SK-N-SH treated with all-trans-retinoic acid at 6 μM for 48 hours (cell line): ENCODE data around the gene NUBPL.
A peak's percentile ranks its signal among the peaks of the same experiment; 100 is the strongest.

Experiments used
- ATAC-seq: fragments of 200-7000 bp; cut with Tn5 transposase; 3 replicates; pipeline ENCODE4 v1.9.1; 2020; ENCODE audit warnings: mild to moderate bottlenecking, moderate library complexity
- ARNTL ChIP-seq: fragments of 450-650 bp; formaldehyde crosslinking; IDR thresholded peaks from 2 replicates; pipeline ENCODE4 v1.5.0; 2020; ENCODE audit warnings: low read depth, mild to moderate bottlenecking, moderate library complexity, borderline replicate concordance
- BACH2 ChIP-seq: fragments of 250-450 bp; sonication (Bioruptor Pico); IDR thresholded peaks from 2 replicates; pipeline ENCODE4 v1.9.0; 2021; ENCODE audit warnings: mild to moderate bottlenecking, borderline replicate concordance
- CSDC2 ChIP-seq: fragments of 250-450 bp; sonication (Bioruptor Pico); IDR thresholded peaks from 2 replicates; pipeline ENCODE4 v1.5.0; 2020; ENCODE audit warnings: mild to moderate bottlenecking, moderate library complexity
- CSRNP3 ChIP-seq: fragments of 250-450 bp; sonication (Bioruptor Pico); IDR thresholded peaks from 2 replicates; pipeline ENCODE4 v1.5.1; 2021; ENCODE audit warnings: mild to moderate bottlenecking, moderate library complexity
- ESRRG ChIP-seq: fragments of 250-450 bp; sonication (Bioruptor Pico); IDR thresholded peaks from 2 replicates; pipeline ENCODE4 v1.6.1; 2021; ENCODE audit warnings: mild to moderate bottlenecking
- GLIS3 ChIP-seq: fragments of 250-450 bp; sonication (Bioruptor Pico); IDR thresholded peaks from 2 replicates; pipeline ENCODE4 v1.5.0; 2020; ENCODE audit warnings: mild to moderate bottlenecking, moderate library complexity
- ISL1 ChIP-seq: fragments of 250-450 bp; sonication (Bioruptor Pico); IDR thresholded peaks from 2 replicates; pipeline ENCODE4 v2.1.2; 2022; ENCODE audit warnings: mild to moderate bottlenecking, moderate library complexity
- OSR1 ChIP-seq: fragments of 250-450 bp; sonication (Bioruptor Pico); IDR thresholded peaks from 2 replicates; pipeline ENCODE4 v1.8.0; 2022; ENCODE audit warnings: moderate library complexity, mild to moderate bottlenecking, inconsistent platforms
- PATZ1 ChIP-seq: fragments of 250-450 bp; sonication (Bioruptor Pico); IDR thresholded peaks from 2 replicates; pipeline ENCODE4 v1.8.0; 2020; ENCODE audit warnings: mild to moderate bottlenecking, moderate library complexity, borderline replicate concordance
- POU6F1 ChIP-seq: fragments of 250-450 bp; sonication (Bioruptor Pico); IDR thresholded peaks from 2 replicates; pipeline ENCODE4 v1.8.0; 2021; ENCODE audit warnings: low read depth, mild to moderate bottlenecking, moderate library complexity, borderline replicate concordance
- PPARA ChIP-seq: fragments of 250-450 bp; sonication (Bioruptor Pico); IDR thresholded peaks from 2 replicates; pipeline ENCODE4 v1.5.0; 2020; ENCODE audit warnings: mild to moderate bottlenecking, borderline replicate concordance
- TCF4 ChIP-seq: fragments of 250-450 bp; sonication (Bioruptor Pico); IDR thresholded peaks from 2 replicates; pipeline ENCODE4 v1.8.0; 2021; ENCODE audit warnings: mild to moderate bottlenecking, moderate library complexity, borderline replicate concordance
- TOX ChIP-seq: fragments of 250-450 bp; sonication (Bioruptor Pico); IDR thresholded peaks from 2 replicates; pipeline ENCODE4 v1.8.0; 2021; ENCODE audit warnings: mild to moderate bottlenecking, moderate library complexity, borderline replicate concordance
- TSHZ2 ChIP-seq: fragments of 250-450 bp; sonication (Bioruptor Pico); IDR thresholded peaks from 2 replicates; pipeline ENCODE4 v1.5.0; 2020; ENCODE audit warnings: mild to moderate bottlenecking, moderate library complexity
- ZC3H10 ChIP-seq: fragments of 250-450 bp; sonication (Bioruptor Pico); IDR thresholded peaks from 2 replicates; pipeline ENCODE4 v1.5.1; 2021; ENCODE audit warnings: mild to moderate bottlenecking, moderate library complexity
- ZFP3 ChIP-seq: fragments of 250-450 bp; sonication (Bioruptor Pico); IDR thresholded peaks from 2 replicates; pipeline ENCODE4 v1.5.0; 2020; ENCODE audit warnings: mild to moderate bottlenecking, moderate library complexity
- ZFP30 ChIP-seq: fragments of 450-650 bp; formaldehyde crosslinking; IDR thresholded peaks from 2 replicates; pipeline ENCODE4 v1.5.0; 2022; ENCODE audit warnings: mild to moderate bottlenecking, moderate library complexity
- ZNF565 ChIP-seq: fragments of 450-650 bp; formaldehyde crosslinking; conservative IDR thresholded peaks from 2 replicates; pipeline ENCODE4 v1.5.0; 2020; ENCODE audit warnings: low read depth, mild to moderate bottlenecking, moderate library complexity
- ZNF70 ChIP-seq: fragments of 450-650 bp; formaldehyde crosslinking; IDR thresholded peaks from 2 replicates; pipeline ENCODE4 v1.5.0; 2020; ENCODE audit warnings: mild to moderate bottlenecking, moderate library complexity
- ZNF8 ChIP-seq: fragments of 450-650 bp; formaldehyde crosslinking; IDR thresholded peaks from 2 replicates; pipeline ENCODE4 v1.5.0; 2020; ENCODE audit warnings: mild to moderate bottlenecking, moderate library complexity

Gene NUBPL

GRCh38 chr14:31541702-31542101, 19.5 kb upstream of the NUBPL start (continued):
- TF ChIP-seq ARNTL (no peak), ISL1 (CRISPR knock-in tag) (no peak), ZNF70 (CRISPR knock-in tag) (no peak)
- TF ChIP-seq, all 23 proteins: peak for 0

- TF ChIP-seq OSR1 (CRISPR knock-in tag) (no peak), TSHZ2 (CRISPR knock-in tag) (no peak), ZNF8 (no peak), ZFP3 (no peak)
- TF ChIP-seq, all 23 proteins: peak for 0
- peak; percentile 74 for ATAC-seq
Measured at GRCh38 chr14:31543969-31544799, 17.0 kb upstream of the NUBPL start.

- TF ChIP-seq GLIS3 (no peak), TCF4 (no peak), ZNF70 (CRISPR knock-in tag) (no peak), ZNF8 (no peak), PATZ1 (CRISPR knock-in tag) (no peak), POU6F1 (CRISPR knock-in tag) (no peak), ISL1 (CRISPR knock-in tag) (no peak), ZFP3 (no peak), TOX (CRISPR knock-in tag) (no peak), ZC3H10 (CRISPR knock-in tag) (no peak), CSRNP3 (CRISPR knock-in tag) (no peak), PPARA (CRISPR knock-in tag) (no peak), BACH2 (CRISPR knock-in tag) (no peak), ZFP30 (no peak), ZNF565 (CRISPR knock-in tag) (no peak)
- ATAC-seq = no peak
Measured at GRCh38 chr14:31544816-31545215, 16.4 kb upstream of the NUBPL start.

- ATAC-seq = no peak
- TF ChIP-seq POU6F1 (CRISPR knock-in tag) = no peak
- no peak for TF ChIP-seq ZNF8
- no peak for TF ChIP-seq PPARA (CRISPR knock-in tag)
- no peak for TF ChIP-seq TCF4
- TF ChIP-seq CSRNP3 (CRISPR knock-in tag) = no peak
- no peak for TF ChIP-seq OSR1 (CRISPR knock-in tag)
- TF ChIP-seq ESRRG (CRISPR knock-in tag) = no peak
- no peak for TF ChIP-seq CSDC2 (CRISPR knock-in tag)
- no peak for TF ChIP-seq ZNF565 (CRISPR knock-in tag)
Measured at GRCh38 chr14:31545328-31545727, 15.9 kb upstream of the NUBPL start.
